Measurements from ENCODE around the gene NDUFS5. TPM values are rescaled to one million over a fixed set of nuclear protein-coding genes. Genes with fewer than 3 reads are reported as not detected.
"Not testable (repeated sequence)": the region's sequence is repeated elsewhere in the genome, so short reads cannot be mapped to it uniquely, and the experiment has no call there.

Gene NDUFS5
- polyA plus RNA-seq, 1 donor, result 249 TPM

DNA sequence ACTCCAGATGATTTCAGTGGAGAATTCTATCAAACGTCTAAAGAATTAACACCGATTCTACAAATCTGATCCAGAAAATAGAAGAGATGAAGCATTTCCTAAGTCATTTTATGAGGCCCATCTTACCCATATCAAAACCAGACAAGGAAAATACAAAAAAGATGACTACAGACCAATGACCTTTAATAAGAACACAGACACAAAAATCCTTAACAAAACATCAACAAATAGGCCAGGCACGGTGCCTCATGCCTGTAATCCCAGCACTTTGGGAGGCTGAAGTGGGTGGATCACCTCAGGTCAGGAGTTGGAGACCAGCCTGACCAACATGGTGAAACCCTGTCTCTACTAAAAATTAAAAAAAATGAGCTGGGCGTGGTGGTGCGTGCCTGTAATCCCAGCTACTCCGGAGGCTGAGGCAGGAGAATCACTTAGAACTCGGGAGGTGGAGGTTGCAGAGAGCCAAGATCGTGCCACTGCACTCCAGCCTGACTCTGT, 29.1 kb downstream of the NDUFS5 start:
- DNase-seq, result not testable (repeated sequence)

DNA sequence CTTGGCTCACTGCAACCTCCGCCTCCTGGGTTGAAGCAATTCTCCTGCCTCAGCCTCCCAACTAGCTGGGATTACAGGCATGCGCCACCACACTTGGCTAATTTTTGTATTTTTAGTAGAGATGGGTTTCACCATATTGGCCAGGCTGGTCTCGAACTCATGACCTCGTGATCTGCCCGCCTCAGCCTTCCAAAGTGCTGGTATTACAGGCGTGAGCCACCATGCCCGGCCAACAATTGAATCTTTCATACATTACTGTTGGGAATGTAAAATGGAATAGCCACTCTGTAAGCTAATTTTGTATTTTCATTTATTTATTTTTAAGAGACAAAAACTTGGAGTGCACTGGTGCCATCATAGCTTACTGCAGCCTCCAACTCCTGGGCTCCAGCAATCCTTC, 35.4 kb downstream of the NDUFS5 start:
- DNase-seq, result not testable (repeated sequence)

DNA sequence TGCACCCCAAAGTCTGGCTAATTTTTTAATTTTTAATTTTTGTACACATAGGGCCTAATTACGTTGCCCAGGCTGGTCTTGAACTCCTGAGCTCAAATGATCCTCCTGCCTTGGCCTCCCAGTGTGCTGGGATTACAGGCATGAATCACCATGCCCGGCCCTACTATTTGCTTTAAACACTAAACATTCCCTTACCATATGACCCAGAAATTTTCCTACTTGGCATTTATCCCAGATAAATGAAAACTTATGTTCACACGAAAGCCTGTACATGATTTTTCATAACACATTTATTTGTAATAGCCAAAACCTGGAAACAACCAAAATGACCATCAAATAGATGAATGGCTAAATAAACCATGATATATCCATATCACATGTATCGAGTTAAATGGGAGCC, 35.8 kb downstream of the NDUFS5 start:
- no peak for DNase-seq

DNA sequence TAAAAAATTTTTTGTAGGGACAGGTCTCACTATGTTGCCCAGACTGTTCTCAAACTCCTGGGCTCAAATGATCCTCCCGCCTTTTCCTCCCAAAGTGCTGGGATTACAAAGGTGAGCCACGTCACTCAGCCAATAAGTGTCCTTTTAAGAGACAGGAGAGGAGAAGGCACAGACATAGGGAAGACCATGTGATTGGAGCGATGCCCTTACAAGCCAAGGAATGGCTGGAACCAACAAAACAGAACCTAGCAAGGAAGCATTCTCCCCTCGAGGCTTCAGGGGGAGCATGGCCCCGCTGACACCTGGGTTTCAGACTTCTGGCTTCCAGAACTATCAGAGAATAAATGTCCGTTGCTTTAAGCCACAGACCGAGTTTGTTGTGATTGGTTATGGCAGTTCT, 37.0 kb downstream of the NDUFS5 start:
- no peak for DNase-seq

DNA sequence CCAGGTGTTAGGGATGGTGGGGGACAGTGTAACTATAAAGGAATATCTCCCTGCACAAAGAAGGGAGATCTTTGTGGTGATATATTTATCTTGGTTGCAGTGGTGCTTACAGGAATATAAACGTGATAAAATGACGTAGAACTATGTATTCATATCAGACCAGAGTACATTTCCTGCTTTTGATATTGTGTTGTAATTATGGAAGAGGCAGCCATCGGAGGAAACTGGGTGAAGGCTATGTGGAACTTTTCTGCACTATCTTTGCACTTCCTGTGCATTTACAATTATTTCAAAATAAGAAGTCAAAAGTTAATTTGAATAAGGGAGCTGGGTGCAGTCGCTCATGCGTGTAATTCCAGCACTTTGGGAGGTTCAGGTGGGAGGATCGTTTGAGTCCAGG, 37.6 kb downstream of the NDUFS5 start:
- DNase-seq, result no peak

DNA sequence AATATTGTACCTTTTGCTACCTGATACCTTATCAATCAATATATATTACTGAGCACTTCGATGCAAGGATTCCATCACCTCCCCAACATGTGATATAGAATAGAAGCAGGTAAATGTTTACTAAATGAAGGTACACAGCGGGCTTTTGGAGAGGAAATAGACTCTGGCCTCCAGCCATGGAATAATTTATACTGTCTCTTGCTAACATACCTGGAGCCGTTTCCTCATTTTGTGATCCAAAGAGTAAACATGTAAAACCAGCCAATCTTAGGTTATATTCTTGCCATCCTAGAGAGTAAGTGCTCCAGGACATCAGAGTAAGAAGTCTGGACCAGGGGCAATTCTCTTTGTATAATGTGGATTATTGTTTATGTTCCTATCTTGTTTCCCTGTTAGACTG, 39.4 kb downstream of the NDUFS5 start:
- no peak for DNase-seq

DNA sequence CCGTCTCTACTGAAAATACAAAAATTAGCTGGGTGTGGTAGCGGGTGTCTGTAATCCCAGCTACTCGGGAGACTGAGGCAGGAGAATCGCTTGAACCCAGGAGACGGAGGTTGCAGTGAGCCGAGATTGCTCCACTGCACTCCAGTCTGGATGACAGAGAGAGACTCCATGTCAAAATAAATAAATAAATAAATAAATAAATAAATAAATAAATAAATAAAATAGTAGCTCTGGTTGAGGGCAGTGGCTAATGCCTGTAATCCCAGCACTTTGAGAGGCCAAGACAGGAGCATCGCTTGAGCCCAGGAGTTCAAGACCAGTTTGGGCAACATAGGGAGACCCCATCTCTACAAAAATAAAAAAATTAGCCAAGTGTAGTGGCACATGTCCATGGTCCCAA, 42.1 kb downstream of the NDUFS5 start:
- not testable (repeated sequence) for DNase-seq

DNA sequence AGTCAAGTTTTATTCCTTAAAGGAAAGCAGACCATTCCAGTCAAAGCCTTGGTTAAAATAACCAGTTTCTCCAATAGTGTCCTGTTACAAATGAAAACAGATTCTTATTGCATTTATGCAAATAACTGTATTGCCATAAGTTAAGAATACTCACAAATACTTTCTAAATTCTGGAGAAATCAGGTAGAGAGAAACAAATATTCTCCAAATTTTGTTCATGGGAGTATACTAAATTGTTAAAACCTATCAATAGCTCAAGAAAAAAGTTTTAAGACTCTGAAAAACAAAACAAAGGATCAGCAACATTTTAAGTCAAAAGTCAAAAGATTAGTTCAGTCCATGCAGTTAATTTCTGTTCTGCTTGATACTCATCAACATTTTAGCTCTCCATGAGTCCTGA, 45.4 kb downstream of the NDUFS5 start:
- DNase-seq, result not testable (repeated sequence)

DNA sequence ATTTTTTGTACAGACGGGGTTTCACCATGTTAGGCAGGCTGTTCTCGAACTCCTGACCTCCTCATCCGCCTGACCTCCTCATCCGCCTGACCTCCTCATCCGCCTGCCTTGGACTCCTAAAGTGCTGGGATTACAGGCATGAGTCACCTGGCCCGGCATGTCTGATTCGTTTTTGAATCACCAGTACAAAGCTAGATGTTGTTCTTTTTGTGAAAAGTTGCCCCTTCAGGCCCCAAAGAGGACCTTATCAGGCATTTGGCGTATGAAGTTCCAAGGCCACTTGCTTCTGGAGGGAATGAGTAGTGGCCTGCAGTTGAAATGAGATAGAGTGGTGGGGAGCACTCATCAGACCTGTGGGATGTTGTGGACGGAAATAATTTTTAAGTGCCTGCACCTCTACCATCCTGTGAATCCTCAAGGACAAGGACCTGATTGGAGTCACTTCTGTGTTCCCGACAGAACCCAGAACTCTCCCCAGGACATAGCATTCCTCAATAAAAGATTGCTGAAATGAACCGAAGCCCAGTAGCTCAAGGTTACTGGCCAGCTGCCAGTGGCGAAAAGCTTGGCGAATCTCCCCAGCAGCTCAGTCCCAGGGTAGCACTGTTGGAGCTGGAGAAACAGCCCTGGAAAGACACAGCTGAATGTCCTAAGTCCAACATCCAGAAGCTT, 50.1 kb downstream of the NDUFS5 start:
- no peak for DNase-seq

DNA sequence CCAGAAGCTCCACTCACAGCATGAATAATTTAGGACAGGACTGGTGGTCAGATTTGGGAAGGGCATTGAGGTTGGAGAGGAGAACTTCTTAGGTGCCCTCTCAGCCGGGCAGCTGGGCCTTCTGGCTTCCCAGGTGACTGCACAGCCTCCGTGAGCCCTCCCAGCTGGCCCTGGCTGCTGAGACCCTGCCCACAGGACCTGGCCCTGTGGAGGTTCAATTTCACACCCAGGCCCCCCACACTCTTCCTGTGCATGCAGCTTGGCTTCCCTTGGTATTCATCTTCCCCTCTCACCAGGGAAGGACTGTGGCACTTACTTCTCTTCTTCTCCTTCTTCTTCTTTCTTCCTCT, 50.6 kb downstream of the NDUFS5 start:
- DNase-seq, result no peak

DNA sequence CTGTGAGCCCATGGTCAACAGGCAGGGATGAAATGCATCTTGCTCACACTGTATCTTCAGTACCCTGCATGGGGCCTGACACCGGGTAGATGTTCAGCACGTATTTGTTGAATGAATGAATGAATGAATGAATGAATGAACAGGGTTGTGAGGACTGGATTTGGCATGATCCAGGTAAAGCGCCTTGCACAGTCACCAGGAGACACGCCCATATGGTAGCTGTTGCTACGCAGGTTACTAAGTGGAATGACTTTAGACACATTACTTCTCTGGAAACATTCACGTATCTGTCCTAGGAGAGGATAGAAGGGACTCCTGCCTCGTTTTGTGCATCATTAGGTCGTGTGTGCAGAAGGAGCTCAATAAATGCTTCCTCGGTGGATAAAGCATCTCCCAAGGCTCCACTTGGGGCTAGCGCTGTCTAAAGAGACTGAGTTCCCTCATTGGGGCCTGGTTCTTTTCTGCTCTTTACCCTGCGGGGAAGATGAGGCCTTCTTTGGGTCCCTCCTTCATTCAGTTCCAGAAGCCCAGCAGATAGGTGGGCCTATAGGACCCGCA, 54.2 kb downstream of the NDUFS5 start:
- DNase-seq, result no peak

DNA sequence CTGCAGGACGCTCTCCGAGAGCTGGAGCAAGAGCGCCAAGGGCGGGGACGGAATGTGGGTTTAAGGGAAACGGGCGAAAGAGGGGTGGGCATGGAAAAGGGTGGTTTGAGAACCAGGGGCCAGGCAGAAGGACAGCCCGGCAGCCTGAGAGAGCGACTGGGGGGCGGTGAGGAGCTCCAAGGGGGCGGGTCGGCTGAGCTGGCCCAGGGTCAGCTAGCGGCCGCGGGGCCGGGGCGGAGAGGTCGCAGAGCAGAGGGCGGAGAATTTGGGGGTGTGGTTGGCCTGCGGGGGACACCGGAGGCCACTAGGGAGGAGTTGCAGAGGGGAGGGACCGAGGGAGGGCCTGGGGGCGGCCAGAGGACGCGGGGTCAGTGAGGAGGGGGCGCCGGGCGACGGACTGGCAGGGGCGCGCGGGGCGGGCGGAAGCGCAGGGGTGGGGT, 54.7 kb downstream of the NDUFS5 start:
- DNase-seq, result no peak

DNA sequence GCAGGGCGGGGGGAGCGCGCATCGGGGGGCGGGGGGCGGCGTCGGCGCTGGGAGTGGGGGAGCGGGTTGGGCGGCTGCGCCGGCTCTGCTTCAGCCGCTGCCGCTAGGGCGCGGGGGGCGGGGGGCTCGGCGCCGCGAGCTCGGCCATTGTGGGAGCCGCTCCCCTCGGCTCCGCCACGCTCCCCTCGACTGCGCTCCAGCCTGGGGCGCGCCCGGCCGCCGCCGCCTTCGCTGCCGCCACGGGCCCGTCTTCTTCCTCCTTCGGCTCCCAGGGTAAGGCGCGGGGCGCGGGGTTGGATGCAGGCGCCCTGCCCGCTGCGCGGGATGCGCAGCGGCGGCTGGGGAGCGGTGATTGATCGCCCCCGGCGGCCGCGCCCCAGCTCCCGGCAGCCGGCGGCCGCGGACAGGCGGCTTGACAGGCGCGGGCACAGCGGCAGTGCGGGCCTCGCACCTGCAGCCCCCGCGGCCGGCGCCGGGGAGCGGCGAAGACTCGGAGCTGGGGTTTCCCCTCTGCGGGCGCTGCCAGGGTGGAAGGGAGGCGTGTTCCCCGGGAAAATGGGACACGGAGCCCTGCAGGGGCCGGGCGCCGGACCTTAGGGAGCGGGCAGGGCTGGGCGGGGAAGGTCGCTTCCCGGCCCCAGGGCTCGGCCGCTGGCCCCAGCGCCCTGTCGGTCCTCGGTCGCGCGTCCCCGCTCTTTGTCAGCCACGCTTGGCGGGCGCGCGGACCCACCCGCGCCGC, 55.3 kb downstream of the NDUFS5 start:
- no peak for DNase-seq

DNA sequence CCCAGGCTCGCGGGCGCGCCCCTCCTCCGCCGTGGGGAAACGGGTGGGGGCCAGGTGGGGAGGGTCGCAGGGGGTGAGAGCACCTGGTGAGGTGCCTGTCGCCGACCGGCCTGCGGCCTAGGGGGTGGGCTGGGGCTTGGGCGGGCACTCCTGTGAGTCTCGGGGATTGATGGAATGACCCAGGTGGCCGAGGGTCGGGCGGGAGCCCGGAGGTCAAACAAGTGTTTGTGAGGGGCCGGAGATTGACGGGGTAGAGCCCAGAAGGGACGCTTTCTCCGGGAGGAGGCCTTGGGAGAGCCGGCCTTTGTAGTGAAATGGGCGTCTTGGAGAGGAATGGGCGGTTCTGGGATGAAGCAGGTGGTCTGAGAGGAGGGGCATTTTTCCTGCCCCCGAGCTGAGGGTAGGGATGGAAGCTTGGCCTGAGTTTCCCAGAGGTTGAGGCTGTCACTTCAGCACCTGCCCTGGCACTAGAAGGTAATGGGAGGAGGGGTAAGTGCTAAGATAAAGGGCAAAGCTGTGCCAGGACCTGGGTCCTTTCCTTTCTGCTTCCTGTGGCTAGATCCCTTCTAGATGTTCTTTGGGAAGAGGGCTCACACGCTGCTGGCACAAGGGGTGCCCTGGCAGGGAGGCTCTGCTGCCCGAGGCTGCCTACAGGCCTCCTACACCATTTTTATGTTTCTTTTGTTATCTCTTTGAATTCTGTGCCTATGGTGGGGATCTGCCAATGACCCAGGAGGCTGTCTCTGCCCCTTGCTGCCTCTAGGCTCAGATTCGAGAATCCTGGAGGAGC, 56.1 kb downstream of the NDUFS5 start:
- DNase-seq, result no peak

DNA sequence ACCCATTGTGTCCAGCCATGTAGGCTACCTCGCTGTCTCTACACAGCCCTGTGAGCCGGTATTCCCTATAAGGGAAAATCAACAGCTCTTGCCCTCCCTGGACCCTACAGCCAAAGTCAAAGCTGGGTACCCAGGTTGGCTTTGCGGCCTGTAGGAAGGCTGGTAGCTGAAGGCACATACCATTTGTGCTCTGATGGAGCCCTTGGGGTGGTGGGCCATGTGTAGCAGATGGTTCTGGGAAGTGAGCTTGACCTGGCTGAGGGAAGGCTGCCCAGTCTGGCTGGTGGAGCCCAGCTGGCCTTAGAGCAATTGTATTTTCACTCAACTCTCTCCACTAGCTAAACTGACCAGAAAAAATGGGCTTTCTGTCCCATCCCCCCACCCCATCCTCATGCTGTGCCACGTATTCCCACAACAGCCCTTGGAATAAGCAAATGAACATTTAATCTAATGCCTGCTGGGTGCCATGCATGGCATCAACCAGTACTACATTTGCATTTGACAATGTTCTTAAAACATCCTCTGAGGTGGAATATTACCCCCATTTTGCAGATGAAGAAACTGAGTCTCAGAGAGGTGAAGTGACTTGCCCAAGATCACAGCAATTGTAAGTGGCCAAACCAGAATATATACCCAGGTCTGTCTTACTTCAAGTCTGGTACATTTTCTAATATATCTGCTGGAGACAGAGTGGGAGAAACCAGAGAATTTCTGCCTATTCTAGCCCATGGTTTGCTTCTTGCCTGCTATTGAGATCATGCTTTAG, 56.8 kb downstream of the NDUFS5 start:
- no peak for DNase-seq

DNA sequence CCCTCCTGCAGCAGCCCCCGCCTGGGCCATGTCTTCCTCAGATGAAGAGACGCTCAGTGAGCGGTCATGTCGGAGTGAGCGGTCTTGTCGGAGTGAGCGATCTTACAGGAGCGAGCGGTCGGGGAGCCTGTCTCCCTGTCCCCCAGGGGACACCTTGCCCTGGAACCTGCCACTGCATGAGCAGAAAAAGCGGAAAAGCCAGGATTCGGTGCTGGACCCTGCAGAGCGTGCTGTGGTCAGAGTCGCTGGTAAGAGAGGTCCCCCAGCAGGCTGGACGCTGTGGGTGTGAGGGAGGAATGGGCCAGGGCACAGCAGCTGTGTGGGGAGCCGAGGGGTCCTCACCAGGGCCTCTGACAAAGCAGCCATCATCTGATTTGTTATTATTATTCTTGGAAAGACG, 58.0 kb downstream of the NDUFS5 start:
- DNase-seq, result no peak

Other genes starting within 250 kb of the NDUFS5 start
- gene RRAGC, start 166.6 kb upstream of the NDUFS5 start, polyA plus RNA-seq (ENCODE audit: insufficient read length), result 38.6 TPM
- gene MYCBP, start 153.0 kb upstream of the NDUFS5 start, polyA plus RNA-seq (ENCODE audit: insufficient read length), result 31.5 TPM
- 0.76 TPM for gene GJA9, start 144.8 kb upstream of the NDUFS5 start, polyA plus RNA-seq (ENCODE audit: insufficient read length)
- 1.4 TPM for gene RHBDL2, start 84.5 kb upstream of the NDUFS5 start, polyA plus RNA-seq (ENCODE audit: insufficient read length)
- gene AKIRIN1, start 35.1 kb upstream of the NDUFS5 start, polyA plus RNA-seq (ENCODE audit: insufficient read length), result 122 TPM
- gene MACF1, start 178.3 kb downstream of the NDUFS5 start, polyA plus RNA-seq (ENCODE audit: insufficient read length), result 327 TPM

All from left kidney (tissue), 2 donors.